AG04450 (cell line): ENCODE results near the gene MRFAP1L1. TPM values are rescaled to one million over a fixed set of nuclear protein-coding genes. Genes with fewer than 3 reads are reported as not detected.

Experiments
- CTCF ChIA-PET: fragments of 300-600, 350-600 bp; formaldehyde crosslinking; extraction: SDS; loops from one replicate; lab custom pipeline; 2022; ENCODE audit warnings: antibody characterized with exemption, inconsistent platforms; lab: Charles Lee
- POLR2A ChIA-PET: fragments of 350-600 bp; formaldehyde crosslinking; extraction: SDS; loops from one replicate; lab custom pipeline; 2021; ENCODE audit warnings: antibody characterized with exemption, inconsistent platforms; lab: Yijun Ruan, JAX
- DNase-seq: peaks from one replicate; pipeline ENCODE4 v3.0.0-alpha.2; 2011; ENCODE audit warnings: low read depth, low spot score
- H3K27ac ChIP-seq: one replicate; pipeline ENCODE4 v1.5.1; 2012; ENCODE audit warnings: low read depth, low read length, control low read depth
- H3K27me3 ChIP-seq: one replicate; pipeline ENCODE4 v1.6.0; 2012; ENCODE audit warnings: low read length; ENCODE audit not compliant: control insufficient read depth, insufficient read depth
- H3K4me3 ChIP-seq: 2 replicates; pipeline ENCODE4 v1.5.1; 2011; ENCODE audit warnings: mild to moderate bottlenecking, low read depth, low read length, control low read depth
- H3K9me3 ChIP-seq: 2 replicates; pipeline ENCODE4 v1.5.1; 2012; ENCODE audit warnings: low read length; ENCODE audit not compliant: control insufficient read depth, insufficient read depth
- polyA plus RNA-seq: library from polyadenylated mRNA; depleted of rRNA; stranded (reverse); fragments of >200 nt; gene quantifications from 2 replicates; pipeline ENCODE4 v1.2.3, GENCODE V29; 2011
- TF ChIP-seq, protein P1 (sequence below): IDR thresholded peaks from 2 replicates; pipeline ENCODE4 v1.5.1; 2011; ENCODE audit warnings: low read depth, low read length, control low read depth, inconsistent platforms

The MRFAP1L1 gene
- polyA plus RNA-seq, 1 experiment, result 96.5 TPM

DNA sequence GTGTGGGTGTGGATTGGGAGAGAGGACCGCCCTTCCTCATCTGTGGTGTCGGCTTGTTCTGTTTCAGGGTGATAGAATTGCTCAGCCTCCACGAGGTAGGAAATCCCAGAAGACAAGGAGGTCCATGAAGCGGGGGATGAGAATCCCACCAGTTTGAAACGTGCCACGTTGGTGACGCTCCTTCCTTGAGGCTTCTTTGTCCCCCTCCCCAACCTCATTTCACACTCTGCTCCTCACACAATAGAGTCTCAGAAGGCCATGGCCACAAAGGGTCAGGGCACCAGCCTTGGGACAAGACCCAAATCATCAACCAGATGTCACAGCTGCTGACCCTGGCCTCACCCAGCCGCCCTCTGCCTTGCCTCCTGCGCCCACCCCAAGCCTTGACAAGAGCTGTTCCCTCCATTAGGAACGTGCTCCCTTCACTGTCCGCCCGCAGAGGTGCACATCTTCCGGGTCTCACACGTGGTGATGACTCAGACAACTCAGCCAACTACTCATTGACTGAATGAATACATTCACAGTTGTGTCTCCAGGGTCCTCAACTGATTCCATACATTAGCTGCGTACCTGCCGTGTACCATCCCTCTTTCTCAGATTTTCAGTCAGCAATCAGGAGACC is 24.6 kb upstream of the MRFAP1L1 start:
- Histone ChIP-seq H3K4me3 (no peak overlapping the region), H3K27ac (no peak overlapping the region), H3K9me3 (peaks cover 4% of the 10 kb centered on the region), H3K27me3 (no peaks in the 10 kb centered on the region)
- TF ChIP-seq, protein P1, sequence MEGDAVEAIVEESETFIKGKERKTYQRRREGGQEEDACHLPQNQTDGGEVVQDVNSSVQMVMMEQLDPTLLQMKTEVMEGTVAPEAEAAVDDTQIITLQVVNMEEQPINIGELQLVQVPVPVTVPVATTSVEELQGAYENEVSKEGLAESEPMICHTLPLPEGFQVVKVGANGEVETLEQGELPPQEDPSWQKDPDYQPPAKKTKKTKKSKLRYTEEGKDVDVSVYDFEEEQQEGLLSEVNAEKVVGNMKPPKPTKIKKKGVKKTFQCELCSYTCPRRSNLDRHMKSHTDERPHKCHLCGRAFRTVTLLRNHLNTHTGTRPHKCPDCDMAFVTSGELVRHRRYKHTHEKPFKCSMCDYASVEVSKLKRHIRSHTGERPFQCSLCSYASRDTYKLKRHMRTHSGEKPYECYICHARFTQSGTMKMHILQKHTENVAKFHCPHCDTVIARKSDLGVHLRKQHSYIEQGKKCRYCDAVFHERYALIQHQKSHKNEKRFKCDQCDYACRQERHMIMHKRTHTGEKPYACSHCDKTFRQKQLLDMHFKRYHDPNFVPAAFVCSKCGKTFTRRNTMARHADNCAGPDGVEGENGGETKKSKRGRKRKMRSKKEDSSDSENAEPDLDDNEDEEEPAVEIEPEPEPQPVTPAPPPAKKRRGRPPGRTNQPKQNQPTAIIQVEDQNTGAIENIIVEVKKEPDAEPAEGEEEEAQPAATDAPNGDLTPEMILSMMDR, result no peak
- no peak for DNase-seq
- ChIA-PET CTCF (interaction anchor here (0.6 to 1.9 kb wide), 2 partner anchors 139 to 308 kb away, joined by 3 to 7 read pairs; a partner anchor contains a TSS), POLR2A (interaction anchor here (0.5 kb wide), 1 partner anchor 70 kb away, joined by 7 read pairs; no protein-coding TSS in a partner anchor)

DNA sequence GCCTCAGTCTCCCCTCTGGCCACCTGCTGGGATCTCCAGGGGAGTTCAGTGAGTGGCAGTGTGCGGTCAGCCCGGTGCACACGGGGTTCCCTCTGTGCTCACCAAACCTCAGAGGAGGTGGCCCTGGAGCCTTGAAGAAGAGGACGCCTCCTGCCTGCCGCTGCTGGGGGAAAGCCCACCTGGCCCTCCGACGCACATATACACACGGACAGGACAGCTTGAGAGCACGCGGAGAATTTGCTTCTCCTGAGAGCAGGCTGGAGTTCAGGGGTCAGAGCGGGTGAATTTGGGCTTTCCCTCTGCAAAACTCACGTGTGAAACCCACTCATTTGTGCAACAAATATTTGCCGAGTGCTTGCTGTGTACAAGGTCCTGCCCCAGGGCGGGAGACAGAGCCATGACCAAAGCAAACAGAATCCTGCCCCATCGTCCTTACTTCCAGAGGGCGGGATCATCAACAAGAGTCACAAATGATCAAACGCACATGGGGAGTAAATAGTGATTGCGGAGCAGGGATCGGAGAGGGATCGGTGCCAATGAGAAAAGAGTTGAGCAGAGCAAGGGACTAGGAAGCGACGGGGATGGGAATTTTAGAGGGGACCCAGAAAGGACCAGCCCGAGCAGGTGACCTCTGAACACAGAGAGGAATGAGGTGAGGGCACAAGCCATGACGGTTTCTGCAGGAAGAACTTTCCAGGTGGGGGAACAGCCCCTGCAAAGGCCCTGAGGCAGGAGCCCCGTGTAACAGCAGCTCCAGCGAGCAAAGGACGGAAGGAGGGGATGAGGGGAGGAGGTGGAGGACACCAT is 23.9 kb upstream of the MRFAP1L1 start:
- H3K27me3 ChIP-seq, result no peaks in the 10 kb centered on the region
- ChIA-PET CTCF (interaction anchor here (0.6 to 1.3 kb wide), 2 partner anchors 140 to 309 kb away, joined by 3 to 7 read pairs; a partner anchor contains a TSS), POLR2A (interaction anchor here (1.3 kb wide), 1 partner anchor 50 kb away, joined by 5 read pairs; no protein-coding TSS in a partner anchor)
- no peak for DNase-seq
- peaks cover 4% of the 10 kb centered on the region for H3K9me3 ChIP-seq
- peak overlapping the region; percentile 78 for H3K27ac ChIP-seq
- TF ChIP-seq, protein P1, result no peak
- no peak overlapping the region for H3K4me3 ChIP-seq

DNA sequence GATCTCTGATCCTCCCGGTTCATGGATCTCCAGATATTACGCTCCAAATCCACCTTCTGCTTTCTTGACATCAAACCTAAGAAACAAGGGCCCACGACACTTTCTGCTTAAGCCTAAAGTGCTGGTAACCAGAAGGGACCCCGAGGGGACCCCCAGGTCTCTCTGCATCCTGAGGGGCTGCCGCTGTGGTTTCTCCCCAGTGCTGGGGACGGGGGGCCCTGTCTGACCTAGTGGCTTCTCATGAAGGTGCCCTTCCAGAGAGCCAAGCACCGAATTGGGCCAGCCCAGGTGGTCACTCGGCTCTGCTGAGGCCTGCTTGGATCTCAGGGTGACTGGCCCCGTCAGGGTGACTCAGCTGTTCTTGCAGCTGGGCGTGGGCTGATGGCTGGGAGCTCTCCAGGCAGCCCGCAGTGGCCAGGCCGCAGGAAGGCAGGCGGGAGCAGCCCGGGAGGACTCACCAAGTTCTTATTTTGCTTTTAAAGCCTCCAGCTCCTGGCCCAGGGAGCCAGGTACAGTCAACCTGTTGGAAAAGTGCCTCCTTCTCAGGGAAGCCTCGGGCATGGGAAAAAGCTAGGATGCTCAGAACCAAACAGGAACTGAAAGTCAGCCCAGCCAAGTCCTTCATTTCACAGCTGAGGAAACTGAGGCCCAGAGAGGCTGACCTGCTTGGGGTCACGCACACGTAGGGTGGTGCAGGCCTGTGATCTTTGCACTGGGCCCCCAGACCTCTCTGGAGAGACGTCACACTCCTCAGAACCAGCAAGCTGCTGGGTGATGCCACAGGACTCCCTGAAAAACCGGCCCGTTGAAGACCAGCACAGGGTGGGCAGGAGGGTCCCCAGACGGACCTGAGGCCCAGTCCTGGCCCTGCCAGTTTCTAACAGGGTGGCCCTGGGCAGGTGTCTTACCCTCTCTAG is 23.0 kb upstream of the MRFAP1L1 start:
- peak overlapping the region; percentile 78 for H3K27ac ChIP-seq
- TF ChIP-seq, protein P1, result no peak
- POLR2A ChIA-PET, result interaction anchor here (1.0 to 1.3 kb wide), 2 partner anchors 51 to 172 kb away, joined by 3 to 5 read pairs; no protein-coding TSS in a partner anchor

DNA sequence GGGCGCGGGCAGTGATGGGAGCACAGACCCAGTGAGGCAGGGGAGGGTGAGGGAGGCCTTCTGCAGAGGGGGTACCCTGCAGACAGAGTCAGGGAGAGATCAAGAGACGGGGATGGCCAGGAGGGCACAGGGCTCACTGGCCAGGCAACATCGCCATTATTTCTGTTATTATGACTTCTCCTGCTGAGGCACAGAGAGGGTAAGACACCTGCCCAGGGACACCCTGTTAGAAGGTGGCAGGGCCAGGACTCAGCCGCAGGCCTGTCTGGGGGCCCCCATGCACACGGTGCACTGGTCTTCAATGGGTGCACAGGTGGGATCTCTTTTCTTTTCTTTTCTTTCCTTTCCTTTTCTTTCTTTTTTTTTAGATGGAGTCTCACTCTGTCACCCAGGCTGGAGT is 22.1 kb upstream of the MRFAP1L1 start:
- no peak overlapping the region for H3K27ac ChIP-seq
- TF ChIP-seq, protein P1, result no peak
- DNase-seq, result no peak
- ChIA-PET POLR2A (no interaction called here), CTCF (interaction anchor here (1.3 kb wide), 1 partner anchor 141 kb away, joined by 7 read pairs; no protein-coding TSS in a partner anchor)
- no peaks in the 10 kb centered on the region for H3K27me3 ChIP-seq
- no peak overlapping the region for H3K4me3 ChIP-seq
- peaks cover 4% of the 10 kb centered on the region for H3K9me3 ChIP-seq

More for the DNA sequence above, 23.0 kb upstream of the MRFAP1L1 start:
- CTCF ChIA-PET, result interaction anchor here (1.3 kb wide), 1 partner anchor 141 kb away, joined by 7 read pairs; no protein-coding TSS in a partner anchor
- DNase-seq, result peak; percentile 86
- peaks cover 4% of the 10 kb centered on the region for H3K9me3 ChIP-seq
- H3K27me3 ChIP-seq, result no peaks in the 10 kb centered on the region
- H3K4me3 ChIP-seq, result no peak overlapping the region
